Adipocyte (in vitro differentiated cells): Measurements from ENCODE around the gene MLLT10.

Source experiments
- DNase-seq: peaks from one replicate; pipeline ENCODE4 v3.0.0-alpha.2; 2015; ENCODE audit warnings: low read depth
- H3K27me3 ChIP-seq: replicated peaks from 2 replicates; pipeline ENCODE4 v1.7.0; 2013; ENCODE audit warnings: mild to moderate bottlenecking, low read length, moderate library complexity; ENCODE audit not compliant: control insufficient read depth, insufficient read depth
- H3K36me3 ChIP-seq: 2 replicates; pipeline ENCODE4 v1.7.0; 2013; ENCODE audit warnings: low read length, mild to moderate bottlenecking, moderate library complexity; ENCODE audit not compliant: control insufficient read depth, insufficient read depth, severe bottlenecking
- H3K4me1 ChIP-seq: 2 replicates; pipeline ENCODE4 v1.7.0; 2013; ENCODE audit warnings: mild to moderate bottlenecking, low read length, moderate library complexity; ENCODE audit not compliant: control insufficient read depth, insufficient read depth
- H3K4me3 ChIP-seq: 2 replicates; pipeline ENCODE4 v1.7.0; 2013; ENCODE audit warnings: mild to moderate bottlenecking, low read length, moderate library complexity
- H3K9ac ChIP-seq: 2 replicates; pipeline ENCODE4 v1.7.0; 2013; ENCODE audit warnings: mild to moderate bottlenecking, low read length, moderate library complexity
- H3K9me3 ChIP-seq: 2 replicates; pipeline ENCODE4 v1.7.0; 2013; ENCODE audit warnings: mild to moderate bottlenecking, low read length, moderate library complexity; ENCODE audit not compliant: control insufficient read depth

Gene MLLT10

DNA sequence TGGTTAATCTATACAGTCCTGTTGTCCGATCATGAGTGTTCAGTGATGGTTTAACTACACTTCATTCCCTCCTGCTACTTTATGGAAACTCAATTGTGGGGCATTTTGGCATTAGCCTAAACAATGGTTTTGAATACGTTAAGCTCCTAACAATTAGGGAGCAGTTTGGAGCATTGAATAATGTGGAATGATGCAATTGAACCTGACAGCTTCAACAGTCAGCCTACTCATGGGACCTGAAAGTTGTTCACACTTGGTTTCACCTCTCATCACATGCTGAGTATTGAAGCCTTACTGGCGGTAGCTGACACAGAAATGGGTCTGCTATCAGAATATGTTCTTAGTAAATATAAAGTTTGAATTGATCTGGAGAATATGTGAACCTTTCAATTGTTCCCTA lies 186.1 kb downstream of the MLLT10 start:
- Histone ChIP-seq H3K9me3 (no peaks in the 10 kb centered on the region), H3K4me3 (no peak overlapping the region), H3K27me3 (no peaks in the 10 kb centered on the region), H3K9ac (no peak overlapping the region), H3K36me3 (peaks cover 33% of the 10 kb centered on the region), H3K4me1 (peaks cover 13% of the 10 kb centered on the region)
- no peak for DNase-seq

DNA sequence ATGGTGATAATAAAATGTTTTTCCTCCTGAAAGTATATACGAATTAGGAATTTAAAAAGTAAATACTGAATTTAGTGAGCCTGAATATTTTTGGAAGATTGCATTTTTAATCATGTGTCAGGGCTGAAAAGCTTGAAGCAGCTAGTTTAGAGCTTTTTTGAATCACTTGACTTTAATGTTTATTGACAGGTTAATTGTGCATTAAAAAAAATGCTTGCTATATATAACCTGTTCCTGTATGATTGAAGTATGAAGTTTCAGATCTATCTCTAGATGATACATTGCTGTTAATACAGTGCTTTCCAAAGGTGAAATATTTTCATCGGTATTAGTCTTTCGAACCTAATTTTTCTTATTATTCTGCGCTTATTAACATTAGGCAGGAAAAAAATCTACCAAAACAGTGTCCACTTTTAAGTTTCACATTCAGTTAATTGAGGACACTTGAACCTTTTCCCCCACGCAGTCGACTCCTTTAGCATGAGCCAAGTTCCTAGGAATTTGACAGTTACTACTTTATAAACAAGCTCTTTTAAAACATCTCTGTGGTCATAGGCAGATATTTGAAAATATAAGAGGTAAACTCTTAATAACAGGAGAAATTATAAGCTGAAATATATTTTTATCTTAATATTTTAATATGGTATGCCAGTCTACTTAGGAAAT lies 187.1 kb downstream of the MLLT10 start:
- peak; percentile 12 for DNase-seq
- H3K36me3 ChIP-seq = peaks cover 24% of the 10 kb centered on the region
- peaks cover 18% of the 10 kb centered on the region for H3K4me1 ChIP-seq
- no peak overlapping the region for H3K4me3 ChIP-seq
- no peak overlapping the region for H3K9ac ChIP-seq
- H3K9me3 ChIP-seq = no peaks in the 10 kb centered on the region
- H3K27me3 ChIP-seq = no peaks in the 10 kb centered on the region

DNA sequence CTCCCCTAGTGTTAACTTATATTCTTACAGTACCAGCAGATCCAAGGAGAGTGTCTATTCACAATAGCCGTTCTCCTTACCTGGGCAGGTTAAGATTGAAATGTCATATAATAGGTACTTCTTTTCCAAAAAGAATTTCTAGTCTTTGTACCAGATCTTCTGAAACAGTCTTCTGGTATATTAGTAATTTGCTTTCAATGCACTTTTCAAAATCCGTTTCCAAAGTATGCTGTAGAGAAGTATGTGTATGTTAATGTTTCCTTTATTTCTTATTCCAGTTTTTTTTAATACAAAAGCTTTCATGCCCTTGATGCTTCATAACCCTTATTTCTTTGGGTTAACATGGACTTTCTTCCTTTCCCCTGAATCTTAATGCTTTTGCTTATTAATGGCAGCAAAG lies 188.2 kb downstream of the MLLT10 start:
- H3K9me3 ChIP-seq = no peaks in the 10 kb centered on the region
- H3K36me3 ChIP-seq = peaks cover 25% of the 10 kb centered on the region
- peaks cover 28% of the 10 kb centered on the region for H3K4me1 ChIP-seq
- DNase-seq = no peak
- H3K9ac ChIP-seq = no peak overlapping the region
- no peak overlapping the region for H3K4me3 ChIP-seq
- no peaks in the 10 kb centered on the region for H3K27me3 ChIP-seq

DNA sequence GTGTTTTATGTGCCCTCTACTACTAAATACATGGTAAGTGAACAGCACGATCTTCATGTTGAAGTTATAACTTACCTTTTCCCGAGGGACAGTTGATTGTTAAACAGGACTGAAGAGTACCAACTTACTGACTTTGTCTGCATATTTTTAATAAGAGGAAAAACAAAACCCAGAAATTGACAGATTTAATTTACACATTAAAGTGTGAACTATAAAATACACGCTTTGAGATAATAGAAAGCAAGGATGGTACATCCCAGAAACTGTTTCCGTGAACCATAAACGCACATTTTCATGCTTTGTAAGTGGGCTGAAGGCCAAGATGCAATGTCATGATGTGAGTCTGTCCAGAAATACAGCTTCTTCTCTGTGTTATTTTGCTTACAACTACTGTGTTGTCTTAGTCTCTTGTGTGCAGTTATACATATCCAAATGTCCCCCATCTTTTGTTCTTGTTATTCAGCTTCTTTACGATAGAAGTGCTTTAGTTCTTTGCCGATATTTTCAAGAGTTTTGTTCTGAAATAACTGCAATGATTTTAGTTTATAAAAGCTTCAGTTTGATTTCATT lies 190.1 kb downstream of the MLLT10 start:
- no peaks in the 10 kb centered on the region for H3K9me3 ChIP-seq
- peaks cover 33% of the 10 kb centered on the region for H3K4me1 ChIP-seq
- no peaks in the 10 kb centered on the region for H3K27me3 ChIP-seq
- H3K9ac ChIP-seq = no peak overlapping the region
- H3K4me3 ChIP-seq = no peak overlapping the region
- peak; percentile 19 for DNase-seq
- H3K36me3 ChIP-seq = peaks cover 32% of the 10 kb centered on the region

DNA sequence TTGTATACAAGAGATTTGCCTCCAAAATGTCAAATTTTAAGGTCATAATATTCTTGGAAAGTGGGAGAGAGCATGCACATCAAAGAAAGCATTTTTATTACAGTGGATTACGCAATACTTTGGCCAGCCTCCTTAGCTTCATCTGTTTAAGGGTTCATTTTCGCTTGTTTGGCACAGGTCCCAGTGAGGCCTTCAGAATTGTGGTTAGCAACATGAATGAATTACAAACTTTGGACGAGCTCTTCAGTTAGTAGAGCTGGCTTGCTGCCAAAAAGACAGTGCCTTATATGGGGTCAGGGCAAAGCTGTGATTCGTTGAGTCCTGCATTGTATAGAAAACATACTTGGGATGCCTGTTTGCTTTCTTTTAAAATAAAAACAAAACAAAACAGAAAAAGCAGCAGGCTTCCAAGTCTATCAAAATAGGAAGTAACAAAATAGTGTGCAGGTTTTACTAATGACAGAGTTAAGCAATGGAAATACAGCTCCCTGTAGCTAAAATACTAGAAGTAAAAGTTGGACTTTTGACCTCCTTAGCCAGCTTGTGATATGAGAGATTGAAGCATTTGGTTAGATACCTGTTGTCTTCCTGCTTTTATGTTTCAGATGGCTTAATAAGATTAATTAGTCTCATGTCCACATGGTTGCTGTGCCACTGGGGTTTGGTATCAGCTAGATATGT lies 190.8 kb downstream of the MLLT10 start:
- H3K9ac ChIP-seq = no peak overlapping the region
- no peak overlapping the region for H3K4me3 ChIP-seq
- no peaks in the 10 kb centered on the region for H3K9me3 ChIP-seq
- H3K4me1 ChIP-seq = peaks cover 33% of the 10 kb centered on the region
- H3K36me3 ChIP-seq = peaks cover 34% of the 10 kb centered on the region
- peak; percentile 99 for DNase-seq
- H3K27me3 ChIP-seq = no peaks in the 10 kb centered on the region

DNA sequence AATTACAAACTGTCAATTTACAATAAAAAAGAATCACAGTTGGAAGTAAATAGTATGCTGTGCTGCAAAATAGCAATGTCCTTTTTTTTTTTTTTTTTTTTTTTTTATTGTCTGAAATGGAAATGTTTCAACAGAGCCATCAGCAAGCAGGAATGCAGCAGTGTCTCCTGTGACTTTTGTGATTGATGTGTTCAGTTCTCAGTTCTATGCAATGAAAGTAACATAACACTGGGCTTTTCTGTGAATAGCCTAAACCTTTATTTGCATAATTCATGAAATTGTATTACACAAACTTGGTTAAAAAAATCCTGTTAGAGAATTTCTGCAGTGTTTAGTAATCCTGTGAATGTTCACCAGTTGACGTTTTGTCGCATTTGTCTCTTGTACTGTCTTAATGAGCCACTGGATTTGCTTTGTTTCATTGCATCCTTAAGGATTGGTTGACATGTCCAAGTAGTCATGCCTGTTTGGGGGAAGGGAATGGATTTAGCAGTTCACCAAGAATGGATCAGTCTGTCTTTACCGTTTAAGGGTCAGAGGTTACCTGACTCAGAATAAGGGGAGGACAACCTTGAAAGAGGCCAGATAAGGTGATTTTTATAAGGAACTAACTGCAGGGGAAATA lies 192.7 kb downstream of the MLLT10 start:
- H3K27me3 ChIP-seq = no peaks in the 10 kb centered on the region
- peaks cover 41% of the 10 kb centered on the region for H3K36me3 ChIP-seq
- H3K4me3 ChIP-seq = no peak overlapping the region
- no peak overlapping the region for H3K9ac ChIP-seq
- no peak for DNase-seq
- H3K4me1 ChIP-seq = peaks cover 33% of the 10 kb centered on the region
- H3K9me3 ChIP-seq = no peaks in the 10 kb centered on the region

DNA sequence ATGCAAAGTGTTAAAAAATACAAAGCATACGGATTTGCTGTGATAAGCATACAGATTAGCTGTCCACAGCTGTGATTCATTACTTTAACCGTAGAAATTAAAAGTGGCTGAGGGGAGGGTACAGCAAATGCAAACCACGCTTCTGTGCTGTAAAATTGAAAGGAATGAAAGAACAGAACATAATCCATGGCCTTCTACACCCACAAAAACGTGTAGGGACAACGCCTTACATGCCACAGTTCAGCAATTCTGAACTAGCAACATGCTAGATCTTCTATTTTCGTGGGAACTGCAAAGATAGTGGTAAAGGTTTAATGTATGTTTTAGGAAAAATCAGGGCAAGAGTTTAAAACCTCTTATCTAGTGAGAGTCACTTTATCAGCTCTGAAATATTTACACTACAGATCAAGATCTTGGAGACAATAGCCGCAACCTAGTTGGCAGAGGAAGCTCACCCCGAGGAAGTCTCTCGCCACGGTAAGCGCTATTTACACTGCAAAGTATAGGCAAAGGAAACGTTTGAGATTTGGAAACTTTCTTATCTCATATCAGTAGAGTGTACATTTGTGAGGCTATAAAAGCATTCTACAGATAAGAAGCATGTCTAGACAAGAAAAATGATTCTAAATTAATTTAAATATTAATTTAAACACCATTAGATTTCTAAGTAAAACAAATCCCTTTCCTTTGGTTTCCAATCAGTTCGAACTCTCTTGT lies 193.6 kb downstream of the MLLT10 start:
- no peak overlapping the region for H3K4me3 ChIP-seq
- H3K4me1 ChIP-seq = peaks cover 33% of the 10 kb centered on the region
- H3K27me3 ChIP-seq = no peaks in the 10 kb centered on the region
- no peaks in the 10 kb centered on the region for H3K9me3 ChIP-seq
- H3K36me3 ChIP-seq = peaks cover 36% of the 10 kb centered on the region
- no peak overlapping the region for H3K9ac ChIP-seq
- peak; percentile 70 for DNase-seq

DNA sequence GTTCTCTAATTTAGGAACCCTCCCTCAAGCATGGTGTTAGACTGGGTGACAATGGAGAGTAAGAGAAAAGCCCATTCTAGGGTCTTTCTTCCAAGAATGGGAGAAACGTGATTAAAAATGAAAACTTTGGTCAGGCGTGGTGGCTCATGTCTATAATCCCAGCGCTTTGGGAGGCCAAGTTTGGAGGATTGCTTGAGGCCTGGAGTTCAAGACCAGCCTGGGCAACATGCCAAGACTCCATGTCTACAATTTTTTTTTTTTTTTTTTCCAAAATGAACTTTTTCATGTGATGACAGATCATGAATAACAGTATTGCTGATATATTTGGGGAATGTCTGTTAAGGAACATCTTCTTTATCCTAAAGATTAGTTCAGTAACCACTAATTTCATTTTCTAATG lies 194.6 kb downstream of the MLLT10 start:
- Histone ChIP-seq H3K9ac (no peak overlapping the region), H3K36me3 (peaks cover 45% of the 10 kb centered on the region), H3K4me3 (no peak overlapping the region), H3K9me3 (no peaks in the 10 kb centered on the region), H3K27me3 (no peaks in the 10 kb centered on the region), H3K4me1 (peaks cover 33% of the 10 kb centered on the region)
- DNase-seq = peak; percentile 18

DNA sequence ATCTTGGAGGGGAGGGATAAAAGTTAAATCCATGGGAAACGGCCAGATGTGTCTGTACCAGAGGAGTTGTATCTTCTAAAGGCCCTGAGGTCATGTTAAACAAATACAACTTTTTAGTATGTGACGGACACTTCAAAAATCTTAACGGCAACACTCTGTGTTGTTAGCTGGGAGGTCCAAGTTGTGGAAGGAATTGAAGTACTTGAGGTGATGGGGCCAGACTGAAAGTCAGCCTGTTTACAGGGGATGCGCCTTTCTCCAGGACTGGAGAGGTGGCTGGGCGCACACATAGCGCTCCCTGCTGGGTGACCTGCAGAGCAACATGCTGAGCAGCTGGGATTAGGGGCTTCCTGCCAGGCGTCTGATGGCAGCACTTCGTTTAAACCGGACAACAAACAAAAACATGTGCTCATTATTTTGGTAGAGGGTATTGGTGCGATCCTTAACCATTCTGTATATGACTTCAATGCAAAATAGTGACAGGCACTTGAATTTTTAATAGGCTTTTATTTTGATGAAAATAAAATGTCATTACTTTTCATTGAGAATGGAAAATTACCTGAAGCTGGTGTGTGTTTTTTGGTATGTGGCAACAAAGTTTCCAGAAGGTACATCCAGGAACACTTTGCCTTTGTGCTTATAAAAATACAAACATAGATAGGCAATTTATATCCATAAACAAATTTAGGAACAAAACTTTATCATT lies 198.2 kb downstream of the MLLT10 start:
- H3K36me3 ChIP-seq = peaks cover 75% of the 10 kb centered on the region
- peak; percentile 83 for DNase-seq

DNA sequence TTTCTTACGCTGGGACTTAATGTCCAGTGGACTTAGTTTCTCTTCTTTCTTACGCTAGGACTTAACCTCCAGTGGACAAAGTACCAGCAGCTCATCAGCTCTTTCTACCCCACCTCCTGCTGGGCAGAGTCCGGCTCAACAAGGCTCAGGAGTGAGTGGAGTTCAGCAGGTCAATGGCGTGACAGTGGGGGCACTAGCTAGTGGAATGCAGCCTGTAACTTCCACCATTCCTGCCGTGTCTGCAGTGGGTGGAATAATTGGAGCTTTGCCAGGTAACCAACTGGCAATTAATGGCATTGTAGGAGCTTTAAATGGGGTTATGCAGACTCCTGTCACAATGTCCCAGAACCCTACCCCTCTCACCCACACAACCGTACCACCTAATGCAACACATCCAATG lies 199.7 kb downstream of the MLLT10 start:
- peak; percentile 9 for DNase-seq
- Histone ChIP-seq H3K27me3 (no peaks in the 10 kb centered on the region), H3K9ac (no peak overlapping the region), H3K4me3 (no peak overlapping the region), H3K36me3 (peaks cover 68% of the 10 kb centered on the region), H3K9me3 (no peaks in the 10 kb centered on the region), H3K4me1 (no peaks in the 10 kb centered on the region)

More for the DNA sequence above, 198.2 kb downstream of the MLLT10 start:
- H3K27me3 ChIP-seq = no peaks in the 10 kb centered on the region
- H3K4me1 ChIP-seq = peaks cover 5% of the 10 kb centered on the region
- H3K9ac ChIP-seq = no peak overlapping the region
- H3K9me3 ChIP-seq = no peaks in the 10 kb centered on the region
- no peak overlapping the region for H3K4me3 ChIP-seq
